A549 treated with Hydrocortisone at 1 μM for 4 hours (cell line): ENCODE measurements around the gene CEACAM19. TPM values are rescaled to one million over a fixed set of nuclear protein-coding genes. Genes with fewer than 3 reads are reported as not detected.

Source experiments
- total RNA-seq: library from RNA; stranded (reverse); fragments of 200-300 nt; extraction: Qiagen RNA extraction; gene quantifications from 5 replicates; pipeline ENCODE4 v1.2.3, GENCODE V29; 2022

Gene CEACAM19, protein sequence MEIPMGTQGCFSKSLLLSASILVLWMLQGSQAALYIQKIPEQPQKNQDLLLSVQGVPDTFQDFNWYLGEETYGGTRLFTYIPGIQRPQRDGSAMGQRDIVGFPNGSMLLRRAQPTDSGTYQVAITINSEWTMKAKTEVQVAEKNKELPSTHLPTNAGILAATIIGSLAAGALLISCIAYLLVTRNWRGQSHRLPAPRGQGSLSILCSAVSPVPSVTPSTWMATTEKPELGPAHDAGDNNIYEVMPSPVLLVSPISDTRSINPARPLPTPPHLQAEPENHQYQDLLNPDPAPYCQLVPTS
- total RNA-seq: 8.8 to 10.3 TPM (median 9.3 TPM) in 5 replicates

GRCh38 chr19:44671400-44671799, at the start of gene CEACAM19:
TSS of gene CEACAM19 (plus strand) at chr19:44671482. CDS start at chr19:44671932, 450 bp downstream.

GRCh38 chr19:44643605-44644401, 27.5 kb upstream of the CEACAM19 start, which contains the start of gene PVR:
TSS of gene PVR (plus strand) at chr19:44643910. CDS start at chr19:44644097, 187 bp downstream.

GRCh38 chr19:44698492-44699201, 27.4 kb downstream of the CEACAM19 start, which contains the start of gene CEACAM16:
TSS of gene CEACAM16 (plus strand) at chr19:44699151. CDS start at chr19:44701457, 2,306 bp downstream.

Other genes with a start within 250 kb of the CEACAM19 start
- 2.3 to 3.1 TPM (median 2.8 TPM) in 5 replicates for gene ZNF229, start 223.0 kb upstream of the CEACAM19 start, total RNA-seq
- 7.1 to 9.1 TPM (median 7.9 TPM) in 5 replicates for gene ZNF180, start 171.0 kb upstream of the CEACAM19 start, total RNA-seq
- 0.08 to 0.10 TPM in 2 of 5 replicates, not detected in the others for gene CEACAM20, start 141.8 kb upstream of the CEACAM19 start, total RNA-seq
- gene IGSF23, start 57.9 kb upstream of the CEACAM19 start, total RNA-seq: 0.15 to 0.84 TPM (median 0.66 TPM) in 5 replicates
- gene PVR, start 27.6 kb upstream of the CEACAM19 start, total RNA-seq: 100 to 124 TPM (median 118 TPM) in 5 replicates
- gene CEACAM16, start 27.7 kb downstream of the CEACAM19 start, total RNA-seq: 0.08 to 0.12 TPM (median 0.08 TPM) in 4 of 5 replicates, not detected in the other
- gene BCL3, start 77.2 kb downstream of the CEACAM19 start, total RNA-seq: 36.7 to 63.9 TPM (median 55.2 TPM) in 5 replicates
- not detected in 5 replicates for gene CBLC, start 106.4 kb downstream of the CEACAM19 start, total RNA-seq
- 67.1 to 85.2 TPM (median 79.0 TPM) in 5 replicates for gene BCAM, start 137.6 kb downstream of the CEACAM19 start, total RNA-seq
- 69.2 to 81.2 TPM (median 78.2 TPM) in 5 replicates for gene NECTIN2, start 174.8 kb downstream of the CEACAM19 start, total RNA-seq
- 189 to 243 TPM (median 226 TPM) in 5 replicates for gene TOMM40, start 219.8 kb downstream of the CEACAM19 start, total RNA-seq
- 11.7 to 21.1 TPM (median 12.6 TPM) in 5 replicates for gene APOE, start 234.3 kb downstream of the CEACAM19 start, total RNA-seq
- gene APOC1, start 243.1 kb downstream of the CEACAM19 start, total RNA-seq: 94.7 to 123 TPM (median 118 TPM) in 5 replicates